CD4-positive, alpha-beta T cell treated with Interleukin-15 for 1 hour (primary cell): ENCODE results near the gene TOX3.

Experiments
- DNase-seq: peaks from one replicate; pipeline ENCODE4 v3.0.0-alpha.2; 2020

Gene TOX3

GRCh38 chr16:52535076-52535475 lies 11.9 kb downstream of the TOX3 start:
- no peak for DNase-seq

GRCh38 chr16:52533296-52533695 lies 13.6 kb downstream of the TOX3 start:
- no peak for DNase-seq

GRCh38 chr16:52532384-52532783 lies 14.6 kb downstream of the TOX3 start:
- no peak for DNase-seq

- DNase-seq, result no peak
These were observed 17.7 kb downstream of the TOX3 start for GRCh38 chr16:52529226-52529625.

- no peak for DNase-seq
These were observed 18.4 kb downstream of the TOX3 start for GRCh38 chr16:52528393-52529065.

GRCh38 chr16:52526830-52527229 lies 20.1 kb downstream of the TOX3 start:
- DNase-seq, result no peak

GRCh38 chr16:52526116-52526828 lies 20.7 kb downstream of the TOX3 start:
- no peak for DNase-seq

GRCh38 chr16:52521570-52521969 lies 25.4 kb downstream of the TOX3 start:
- DNase-seq, result no peak

GRCh38 chr16:52518884-52519283 lies 28.1 kb downstream of the TOX3 start:
- DNase-seq, result no peak

- DNase-seq, result no peak
These were observed 31.8 kb downstream of the TOX3 start for GRCh38 chr16:52515068-52515671.

- DNase-seq, result no peak
These were observed 34.5 kb downstream of the TOX3 start for GRCh38 chr16:52512297-52512987.

GRCh38 chr16:52501746-52502145 lies 45.2 kb downstream of the TOX3 start:
- no peak for DNase-seq

GRCh38 chr16:52500963-52501362 lies 46.0 kb downstream of the TOX3 start:
- no peak for DNase-seq

- no peak for DNase-seq
These were observed 47.9 kb downstream of the TOX3 start for GRCh38 chr16:52499060-52499440.

GRCh38 chr16:52498328-52499059 lies 48.4 kb downstream of the TOX3 start:
- DNase-seq, result no peak

- no peak for DNase-seq
These were observed 49.7 kb downstream of the TOX3 start for GRCh38 chr16:52497067-52497816.

GRCh38 chr16:52496051-52496876 lies 50.7 kb downstream of the TOX3 start:
- DNase-seq, result no peak

GRCh38 chr16:52494621-52495020 lies 52.3 kb downstream of the TOX3 start:
- no peak for DNase-seq

- DNase-seq, result no peak
These were observed 52.8 kb downstream of the TOX3 start for GRCh38 chr16:52494145-52494544.

GRCh38 chr16:52492789-52493357 lies 54.1 kb downstream of the TOX3 start:
- DNase-seq, result no peak

- DNase-seq, result no peak
These were observed 55.7 kb downstream of the TOX3 start for GRCh38 chr16:52491216-52491615.
